Measurements from ENCODE around the gene PIM3.

Gene PIM3

DNA sequence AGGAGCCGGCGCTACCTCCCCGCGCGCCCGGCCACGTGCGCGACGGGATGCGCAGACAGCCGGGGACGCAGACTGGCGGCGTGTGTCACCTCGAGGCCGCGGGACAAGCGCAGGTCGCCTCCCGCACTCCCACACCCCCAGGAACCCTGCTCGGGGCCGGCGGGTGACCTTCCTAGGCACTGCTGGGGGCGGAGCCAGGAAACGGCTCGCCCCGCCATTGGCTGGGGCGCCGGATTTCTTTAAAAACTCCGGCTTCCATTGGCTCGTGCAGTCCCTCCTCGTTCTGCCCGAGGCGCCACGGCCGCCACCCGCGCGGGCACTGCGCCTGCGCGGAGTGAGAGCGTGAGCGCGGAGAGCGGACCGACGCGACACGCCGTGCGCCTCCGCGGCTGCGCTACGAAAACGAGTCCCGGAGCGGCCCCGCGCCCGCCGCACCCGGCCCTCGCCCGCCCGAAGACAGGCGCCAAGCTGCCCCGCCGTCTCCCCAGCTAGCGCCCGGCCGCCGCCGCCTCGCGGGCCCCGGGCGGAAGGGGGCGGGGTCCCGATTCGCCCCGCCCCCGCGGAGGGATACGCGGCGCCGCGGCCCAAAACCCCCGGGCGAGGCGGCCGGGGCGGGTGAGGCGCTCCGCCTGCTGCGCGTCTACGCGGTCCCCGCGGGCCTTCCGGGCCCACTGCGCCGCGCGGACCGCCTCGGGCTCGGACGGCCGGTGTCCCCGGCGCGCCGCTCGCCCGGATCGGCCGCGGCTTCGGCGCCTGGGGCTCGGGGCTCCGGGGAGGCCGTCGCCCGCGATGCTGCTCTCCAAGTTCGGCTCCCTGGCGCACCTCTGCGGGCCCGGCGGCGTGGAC is at the start of gene PIM3:
TSS of gene PIM3 (plus strand) at position 614 of the 846 bp plus-strand sequence. CDS start at position 790, 176 bp downstream.
- DNase-seq (ENCODE audit: low read depth): peak; percentile 79

DNA sequence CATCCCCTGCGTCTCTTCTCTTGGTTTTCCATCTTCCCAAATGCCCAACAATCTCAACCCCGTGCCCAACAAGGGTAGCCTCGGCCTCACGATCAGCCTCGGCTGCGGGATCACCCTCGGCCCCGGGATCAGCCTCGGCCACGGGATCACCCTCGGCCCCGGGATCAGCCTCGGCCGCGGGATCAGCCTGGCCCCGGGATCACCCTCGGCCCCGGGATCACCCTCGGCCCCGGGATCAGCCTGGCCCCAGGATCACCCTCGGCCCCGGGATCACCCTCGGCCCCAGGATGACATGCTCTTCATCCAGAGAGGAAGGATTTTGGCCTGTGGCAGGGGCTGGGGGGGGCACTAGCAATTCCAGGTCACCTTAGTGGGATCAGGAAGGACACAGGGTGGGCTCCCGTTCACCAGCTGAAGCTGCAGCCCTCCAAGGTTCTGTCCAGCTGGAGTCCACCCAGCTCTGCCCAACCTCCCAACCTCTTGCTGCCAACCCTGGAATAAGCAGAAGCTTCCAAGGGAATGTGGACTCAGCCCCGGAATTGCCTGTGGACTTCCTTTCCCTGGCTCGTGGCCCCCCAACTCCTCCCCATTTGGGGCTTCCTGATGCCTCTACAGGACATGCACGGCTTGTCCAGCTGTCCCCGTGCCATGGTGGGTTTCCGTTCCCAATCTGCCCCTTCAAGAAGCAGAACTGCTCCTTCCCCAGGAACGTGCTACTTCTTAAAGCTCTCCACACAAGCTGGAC is 48.5 kb upstream of the PIM3 start:
- no peak for DNase-seq (ENCODE audit: low read depth)

DNA sequence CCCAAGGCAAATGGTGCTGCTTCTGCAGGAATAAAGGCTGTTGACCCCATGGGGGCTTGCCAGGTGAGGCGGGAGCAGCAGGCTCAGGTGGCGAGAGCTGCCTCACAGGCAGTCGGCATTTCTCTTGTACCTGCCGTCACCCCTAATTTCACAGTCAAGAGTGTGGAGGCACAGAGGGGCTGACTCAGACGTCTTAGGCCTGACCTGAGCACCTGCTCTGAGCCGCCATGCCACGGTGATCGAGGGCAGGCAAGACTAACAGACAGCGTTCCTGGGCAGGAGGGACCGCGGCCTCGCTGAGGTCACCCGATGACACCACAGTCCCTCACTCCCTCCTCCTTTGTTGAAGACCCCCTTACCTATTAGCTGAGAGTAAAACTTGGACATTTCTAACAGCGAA is 47.5 kb upstream of the PIM3 start:
- no peak for DNase-seq (ENCODE audit: low read depth)

DNA sequence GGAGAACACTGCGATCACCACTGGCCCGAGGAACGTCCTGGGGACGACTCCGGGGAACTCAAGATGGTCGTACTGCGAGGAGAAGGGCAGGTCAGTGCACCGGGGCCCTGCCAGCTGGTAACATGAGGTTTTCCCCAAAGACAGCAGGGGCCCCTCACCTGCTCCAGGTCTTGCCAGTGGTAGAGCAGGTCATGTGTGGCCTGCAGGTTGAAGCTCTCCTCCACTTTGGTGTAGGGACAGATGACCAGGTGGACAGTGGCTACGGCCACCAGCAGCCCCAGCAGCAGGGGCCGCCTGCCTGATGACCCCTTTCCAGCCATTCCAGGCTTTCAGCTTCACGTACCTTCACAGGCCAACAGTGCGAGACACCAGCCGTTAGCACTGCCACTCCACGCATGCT is 47.1 kb upstream of the PIM3 start:
- DNase-seq (ENCODE audit: low read depth): no peak

DNA sequence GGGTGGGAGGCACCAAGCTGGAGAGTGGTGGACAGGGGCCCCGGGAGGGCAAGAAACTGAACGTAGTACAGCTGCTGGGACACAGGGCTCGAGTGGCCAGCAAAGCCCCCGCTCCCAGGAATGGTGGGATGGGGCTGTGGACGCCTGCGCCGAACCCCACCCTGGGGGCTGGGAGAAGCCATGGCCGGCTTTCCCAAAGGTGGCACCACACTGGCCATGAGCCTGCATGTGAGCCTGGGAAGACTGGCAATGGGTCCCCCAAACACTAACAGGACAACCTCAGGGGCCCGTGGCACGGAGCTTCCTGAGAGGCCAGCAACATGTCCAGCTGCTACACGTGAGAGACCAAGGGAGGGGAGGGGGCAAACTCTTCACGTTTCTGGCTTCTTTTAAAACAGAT is 46.3 kb upstream of the PIM3 start:
- DNase-seq (ENCODE audit: low read depth): no peak

DNA sequence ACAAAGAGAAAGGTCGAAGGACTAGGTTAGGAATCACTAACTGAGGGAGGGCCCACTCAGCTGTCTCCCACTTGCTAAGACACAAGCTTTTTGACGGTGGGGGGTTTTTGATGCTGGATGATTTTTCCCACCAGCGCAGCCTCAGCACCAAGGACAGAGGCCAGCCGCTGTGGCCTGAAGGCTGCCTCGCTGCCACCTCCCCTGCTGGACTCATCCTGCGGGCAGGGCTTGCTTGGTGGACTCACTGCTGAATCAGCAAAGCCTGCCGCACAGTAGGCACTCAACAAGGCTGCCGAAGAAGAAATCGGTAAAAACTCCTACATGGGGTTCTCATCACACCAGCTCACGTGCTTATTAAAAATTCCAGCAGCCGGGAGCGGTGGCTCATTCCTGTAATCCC is 45.0 kb upstream of the PIM3 start:
- DNase-seq (ENCODE audit: low read depth): no peak

DNA sequence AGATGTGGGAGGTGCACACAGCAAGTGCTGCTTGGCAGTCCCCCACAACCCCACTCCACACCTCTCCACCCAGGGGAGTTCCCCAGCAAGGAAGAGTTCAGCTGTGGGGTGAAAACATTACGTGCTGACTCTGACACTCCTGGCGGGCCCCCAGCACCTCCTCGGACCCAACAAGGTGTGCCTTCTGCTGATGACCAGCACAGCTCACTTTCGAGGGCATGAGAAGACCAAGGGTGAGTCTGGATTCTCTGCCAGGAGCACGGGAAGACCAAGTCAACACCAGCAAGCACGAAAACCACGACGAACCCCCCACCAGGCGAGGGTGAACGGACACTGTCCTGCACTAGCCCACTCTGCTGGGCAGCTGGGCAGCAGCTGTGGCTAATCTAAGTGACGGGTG is 43.7 kb upstream of the PIM3 start:
- DNase-seq (ENCODE audit: low read depth): no peak

DNA sequence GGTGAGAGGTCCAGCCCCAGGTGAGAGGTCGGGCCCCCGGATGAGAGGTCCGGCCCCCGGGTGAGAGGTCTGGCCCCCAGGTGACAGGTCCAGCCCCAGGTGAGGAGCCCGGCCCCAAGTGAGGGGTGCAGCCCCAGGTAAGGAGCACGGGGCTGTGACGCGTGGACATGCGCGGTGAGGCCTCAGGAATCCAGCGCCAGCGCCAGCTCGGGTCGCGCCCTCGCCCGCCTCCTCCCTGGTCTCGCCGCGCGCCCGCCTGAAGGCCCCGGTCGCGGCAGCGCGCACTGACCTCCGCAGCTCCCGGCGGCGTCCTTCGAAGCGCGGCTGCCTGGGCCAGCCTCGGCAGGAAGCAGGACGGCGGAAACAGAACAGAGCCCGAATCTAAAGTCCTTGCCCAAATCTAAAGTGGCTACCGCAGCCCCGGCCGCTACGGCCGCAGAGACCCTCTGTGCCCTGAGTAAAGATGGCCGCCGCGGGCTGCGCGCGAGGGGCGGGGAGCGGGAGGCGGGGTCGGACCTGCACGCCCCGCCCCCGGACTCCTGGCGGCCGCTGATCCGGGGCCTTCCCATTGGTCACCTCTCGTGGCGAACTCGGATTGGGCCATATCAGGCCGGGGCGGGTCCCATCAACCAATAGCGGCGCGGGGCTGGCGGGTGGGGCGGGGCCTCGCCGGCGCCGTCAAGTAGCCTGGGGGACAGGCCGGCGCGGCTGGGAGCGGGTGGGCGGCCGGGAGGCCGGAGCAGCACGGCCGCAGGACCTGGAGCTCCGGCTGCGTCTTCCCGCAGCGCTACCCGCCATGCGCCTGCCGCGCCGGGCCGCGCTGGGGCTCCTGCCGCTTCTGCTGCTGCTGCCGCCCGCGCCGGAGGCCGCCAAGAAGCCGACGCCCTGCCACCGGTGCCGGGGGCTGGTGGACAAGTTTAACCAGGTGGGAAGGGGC is 42.3 kb upstream of the PIM3 start, which contains the start of the genes ALG12 and CRELD2:
TSS of gene ALG12 (minus strand) at position 465 of the 937 bp plus-strand sequence. CDS start 4,673 bp downstream, outside the sequence.
TSS of gene CRELD2 (plus strand) at position 661 of the 937 bp plus-strand sequence. CDS start at position 797, 136 bp downstream.
- peak; percentile 73 for DNase-seq (ENCODE audit: low read depth)

DNA sequence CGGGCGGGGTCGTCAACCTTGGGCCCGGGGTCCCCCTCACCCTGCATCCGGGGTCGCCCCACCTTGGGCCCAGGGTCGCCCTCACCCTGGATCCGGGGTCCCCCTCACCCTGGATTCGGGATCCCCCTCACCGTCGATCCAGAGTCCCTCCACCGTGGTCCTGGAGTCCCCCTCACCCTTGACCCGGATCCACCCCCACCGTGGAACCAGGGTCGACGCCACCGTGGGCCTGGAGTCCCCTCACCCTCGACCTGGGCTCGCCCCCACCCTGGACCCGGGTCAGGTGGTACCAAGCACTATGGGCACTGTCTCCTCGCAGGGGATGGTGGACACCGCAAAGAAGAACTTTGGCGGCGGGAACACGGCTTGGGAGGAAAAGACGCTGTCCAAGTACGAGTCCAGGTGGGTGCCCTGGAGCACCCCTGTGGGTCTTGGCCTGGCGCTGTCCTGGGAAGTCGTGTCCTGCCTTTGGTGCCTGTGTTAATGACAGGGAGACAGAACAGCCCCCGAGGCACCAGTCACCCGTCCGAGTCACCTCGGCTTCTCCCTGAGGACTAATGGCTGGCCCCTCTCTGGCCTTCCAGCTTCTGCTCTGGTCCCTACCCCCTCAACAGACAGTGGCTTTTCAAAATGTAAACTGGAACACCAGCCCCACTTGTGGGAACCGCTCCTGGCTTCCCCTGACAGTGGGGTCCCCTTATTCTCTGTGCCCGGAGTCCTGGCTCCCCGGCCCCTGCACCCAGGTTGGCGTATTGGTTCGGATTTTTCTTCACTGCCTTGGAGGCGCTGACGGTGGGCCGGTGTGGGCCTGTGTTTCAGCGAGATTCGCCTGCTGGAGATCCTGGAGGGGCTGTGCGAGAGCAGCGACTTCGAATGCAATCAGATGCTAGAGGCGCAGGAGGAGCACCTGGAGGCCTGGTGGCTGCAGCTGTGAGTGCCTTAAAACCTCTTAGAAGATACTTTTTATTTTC is 41.4 kb upstream of the PIM3 start:
- DNase-seq (ENCODE audit: low read depth): no peak

DNA sequence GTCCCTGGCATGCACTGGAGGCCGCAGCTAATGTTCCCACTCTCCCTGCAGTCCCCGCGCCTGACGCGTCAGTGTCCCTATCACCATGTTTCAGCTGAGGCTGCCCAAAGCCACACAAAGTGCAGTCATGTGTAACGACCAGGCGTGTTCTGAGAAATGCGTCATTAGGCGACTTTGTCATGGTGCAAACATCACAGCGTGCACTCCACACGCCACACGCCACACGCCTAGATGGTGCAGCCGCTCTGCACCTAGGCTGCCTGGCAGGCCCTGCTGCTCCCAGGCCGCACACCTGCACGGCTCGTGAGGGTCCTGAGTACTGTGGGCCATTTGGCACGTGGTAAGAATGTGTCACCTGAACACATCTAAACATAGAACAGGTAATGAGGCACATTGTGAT is 39.7 kb upstream of the PIM3 start:
- DNase-seq (ENCODE audit: low read depth): no peak

DNA sequence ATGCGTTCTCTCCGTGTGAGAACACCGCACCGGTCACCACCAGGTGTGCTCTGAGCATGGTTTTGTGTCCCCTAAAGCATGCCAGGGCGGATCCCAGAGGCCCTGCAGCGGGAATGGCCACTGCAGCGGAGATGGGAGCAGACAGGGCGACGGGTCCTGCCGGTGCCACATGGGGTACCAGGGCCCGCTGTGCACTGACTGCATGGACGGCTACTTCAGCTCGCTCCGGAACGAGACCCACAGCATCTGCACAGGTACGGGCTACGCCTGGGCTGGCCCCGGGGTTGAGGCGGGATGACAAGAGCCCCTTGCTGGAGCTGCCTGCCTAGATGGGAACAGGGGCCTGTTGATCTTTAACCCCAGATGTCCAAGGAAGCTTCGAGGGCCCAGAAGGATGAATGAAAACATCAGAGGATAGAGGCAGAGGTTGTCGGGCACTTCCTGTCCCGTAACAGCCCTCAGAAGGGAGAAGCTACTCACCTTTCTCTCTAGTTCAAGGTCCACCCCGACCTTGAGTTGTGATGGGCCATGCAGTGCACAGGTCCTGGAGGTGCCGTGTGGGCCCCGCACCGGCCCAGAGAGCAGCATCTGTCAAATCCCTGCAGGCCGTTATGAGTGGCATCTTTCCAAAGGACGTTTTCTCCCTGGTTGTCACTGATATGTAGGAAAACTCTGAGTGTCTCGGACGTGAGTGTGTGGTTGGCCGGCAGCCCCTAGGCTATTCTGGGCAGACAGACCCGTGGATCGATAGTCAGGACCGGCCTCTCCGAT is 38.9 kb upstream of the PIM3 start:
- DNase-seq (ENCODE audit: low read depth): no peak

DNA sequence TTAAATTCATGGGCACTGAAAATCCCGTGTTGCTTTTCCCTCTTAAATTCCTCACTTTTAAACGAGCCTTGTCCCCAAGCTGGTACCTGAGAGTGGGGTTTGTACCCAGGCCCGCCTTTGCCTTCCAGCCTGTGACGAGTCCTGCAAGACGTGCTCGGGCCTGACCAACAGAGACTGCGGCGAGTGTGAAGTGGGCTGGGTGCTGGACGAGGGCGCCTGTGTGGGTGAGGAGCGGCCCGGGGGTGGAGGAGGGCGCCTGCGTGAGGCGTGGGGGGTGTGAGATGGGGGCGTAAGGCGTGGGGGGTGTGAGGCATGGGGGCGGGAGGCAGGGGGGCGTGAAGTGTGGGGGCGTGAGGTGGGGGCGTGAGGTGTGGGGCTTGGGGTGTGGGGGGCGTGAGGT is 38.1 kb upstream of the PIM3 start:
- DNase-seq (ENCODE audit: low read depth): no peak

DNA sequence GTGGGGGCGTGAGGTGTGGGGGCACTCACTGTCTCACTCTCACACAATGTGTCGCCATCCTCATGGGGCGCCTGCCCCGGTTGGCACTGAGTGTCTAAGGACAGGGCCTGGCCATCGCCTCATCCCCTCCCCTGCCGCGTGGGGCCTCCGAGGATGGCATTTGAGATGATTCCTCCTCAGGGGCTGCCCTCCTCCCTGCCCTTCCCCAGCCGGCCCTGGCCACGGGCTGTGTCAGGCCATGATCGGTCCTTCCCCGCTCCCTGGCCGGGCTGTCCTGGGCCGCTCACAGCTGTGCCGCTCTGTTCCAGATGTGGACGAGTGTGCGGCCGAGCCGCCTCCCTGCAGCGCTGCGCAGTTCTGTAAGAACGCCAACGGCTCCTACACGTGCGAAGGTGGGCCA is 37.6 kb upstream of the PIM3 start:
- no peak for DNase-seq (ENCODE audit: low read depth)

DNA sequence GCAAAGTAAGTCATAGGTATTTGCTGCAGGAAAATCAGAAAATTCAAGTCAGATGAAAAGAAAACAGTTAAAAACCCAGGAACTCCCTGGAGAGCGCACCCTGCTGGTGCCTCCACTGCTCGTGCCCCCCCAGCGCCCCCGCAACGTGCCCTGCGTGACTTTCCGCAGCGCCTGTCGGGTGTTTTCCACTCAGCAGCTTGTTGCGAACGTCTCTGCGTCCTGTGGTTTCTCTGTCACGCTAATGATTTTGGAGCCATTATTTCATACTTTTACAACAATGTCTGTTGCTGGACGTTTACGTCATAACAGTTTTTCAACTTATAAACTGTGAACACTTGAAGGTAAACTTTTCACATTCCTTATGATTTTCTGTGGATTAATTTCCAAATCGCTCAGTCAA is 37.1 kb upstream of the PIM3 start:
- DNase-seq (ENCODE audit: low read depth): no peak

DNA sequence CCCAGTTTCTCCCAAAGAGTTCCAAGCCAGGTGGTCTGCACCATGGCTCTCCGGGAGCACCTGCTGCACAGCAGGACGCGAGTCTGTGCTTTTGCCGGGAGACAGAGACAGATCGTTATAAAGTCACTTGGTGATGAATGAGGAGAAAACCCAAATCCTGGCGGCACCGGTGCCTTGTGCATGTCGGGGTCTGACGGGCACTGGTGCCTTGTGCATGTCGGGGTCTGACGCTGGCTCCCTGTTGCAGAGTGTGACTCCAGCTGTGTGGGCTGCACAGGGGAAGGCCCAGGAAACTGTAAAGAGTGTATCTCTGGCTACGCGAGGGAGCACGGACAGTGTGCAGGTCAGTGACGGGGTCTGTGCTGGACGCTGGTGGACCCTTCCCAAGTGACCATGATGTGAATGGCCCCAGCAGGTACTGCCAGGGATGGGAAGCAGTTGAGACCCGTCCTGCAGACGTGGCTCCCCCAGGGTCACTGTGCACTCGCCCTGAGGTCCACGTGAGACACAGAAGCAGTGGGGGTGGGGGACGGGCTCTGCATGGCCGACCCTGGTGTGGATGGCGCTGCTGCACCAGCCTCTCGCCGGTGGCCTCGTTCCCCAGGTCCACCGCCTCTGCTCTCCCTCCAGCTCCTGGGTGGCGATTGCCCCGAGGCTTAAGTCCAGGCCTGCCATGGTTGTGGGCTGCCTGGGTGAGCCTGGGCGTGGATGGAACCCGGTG is 36.3 kb upstream of the PIM3 start:
- no peak for DNase-seq (ENCODE audit: low read depth)

DNA sequence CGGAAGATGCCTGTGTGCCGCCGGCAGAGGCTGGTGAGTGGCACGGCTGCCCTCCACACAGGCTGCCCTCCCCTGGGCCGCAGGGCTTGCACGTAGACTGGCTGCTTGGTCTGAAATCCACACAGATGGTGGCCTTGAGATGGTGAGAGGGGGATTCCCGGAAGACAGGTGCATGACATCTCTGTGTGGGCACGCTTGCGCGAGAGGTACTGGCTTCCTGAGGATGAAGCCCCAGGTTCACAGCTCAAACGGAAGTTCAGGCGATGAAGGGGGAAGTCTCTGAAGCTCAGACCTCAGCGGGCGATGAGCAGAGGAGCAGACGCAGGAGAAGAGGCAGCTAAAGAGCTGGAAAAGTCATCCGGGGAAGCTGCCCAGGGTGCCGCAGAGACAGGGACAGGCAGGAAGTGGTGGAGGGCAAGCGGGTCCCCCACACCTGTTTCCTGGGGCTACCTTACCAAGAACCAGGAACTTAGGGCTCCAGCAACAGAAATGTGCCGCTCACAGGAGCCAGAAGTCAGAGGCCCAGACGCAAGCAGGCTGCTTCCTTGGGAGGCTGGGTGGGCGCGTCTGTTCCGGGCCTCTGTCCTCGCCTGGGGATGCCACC is 34.9 kb upstream of the PIM3 start:
- DNase-seq (ENCODE audit: low read depth): no peak

DNA sequence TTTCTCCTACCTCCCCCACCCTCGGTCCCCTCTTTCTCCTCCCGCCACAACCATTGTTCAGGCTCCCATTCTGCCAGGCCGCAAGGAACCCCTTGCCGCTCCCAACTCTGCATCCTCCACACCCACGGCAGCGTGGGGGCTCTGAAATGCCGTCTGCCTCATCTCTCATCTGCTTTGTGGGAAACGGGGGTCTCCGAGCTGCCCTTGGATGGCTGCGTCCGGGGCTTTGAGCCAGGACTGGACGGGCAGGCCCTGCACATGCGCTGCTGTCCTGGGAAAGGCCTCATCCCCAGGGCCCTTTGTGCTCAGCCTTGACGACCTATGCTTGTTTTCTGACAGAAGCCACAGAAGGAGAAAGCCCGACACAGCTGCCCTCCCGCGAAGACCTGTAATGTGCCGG is 33.7 kb upstream of the PIM3 start:
- DNase-seq (ENCODE audit: low read depth): no peak

DNA sequence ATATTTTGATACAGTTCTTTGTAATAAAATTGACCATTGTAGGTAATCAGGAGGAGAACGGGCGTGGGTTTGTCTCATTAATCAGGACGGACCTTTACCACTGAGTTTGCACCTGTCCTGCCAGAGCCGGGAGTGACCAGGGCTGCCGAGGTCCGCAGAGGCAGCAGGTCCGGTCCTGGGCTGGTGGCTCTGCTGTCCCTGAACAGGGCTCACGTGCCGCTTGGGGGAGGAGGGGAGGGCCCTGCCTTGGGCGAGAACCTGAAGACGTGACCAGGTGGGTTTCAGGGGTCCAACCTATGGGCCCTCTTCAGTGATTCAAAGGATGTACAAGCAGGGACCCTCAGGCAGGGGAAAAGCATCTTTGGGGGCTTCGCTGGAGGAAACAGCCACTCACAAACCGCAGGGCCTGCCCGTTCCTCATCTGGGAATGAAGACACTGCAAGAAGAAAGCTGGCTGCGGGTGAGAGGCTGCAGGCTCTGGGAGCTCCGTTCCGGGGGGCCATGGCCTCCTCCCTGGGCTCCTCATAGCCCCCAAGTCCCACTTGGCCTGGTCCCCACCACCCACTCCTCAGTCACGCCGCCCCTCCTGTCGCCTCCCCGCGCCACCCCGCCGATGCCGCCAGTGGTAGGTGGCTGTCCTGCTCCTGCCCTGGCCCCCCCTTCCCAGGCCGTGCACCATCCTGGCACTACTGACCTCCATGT is 32.9 kb upstream of the PIM3 start:
- no peak for DNase-seq (ENCODE audit: low read depth)

DNA sequence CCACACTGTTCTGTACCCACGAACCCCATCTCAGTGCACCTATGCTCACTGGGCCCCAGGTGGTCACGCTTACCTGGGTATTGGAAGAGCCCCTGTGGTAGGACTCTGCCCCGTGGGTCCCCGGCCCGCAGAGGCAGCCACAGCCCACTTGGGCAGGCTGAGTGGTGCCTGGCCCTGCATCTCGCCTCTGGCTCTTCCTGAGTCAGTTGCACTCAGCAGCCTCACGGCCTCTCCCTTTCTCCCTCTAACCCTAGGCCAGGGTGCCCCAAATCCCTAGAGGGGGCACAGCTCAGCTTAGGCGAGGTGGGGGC is 32.4 kb upstream of the PIM3 start:
- no peak for DNase-seq (ENCODE audit: low read depth)

All from HS-27A (cell line).